IPS-NIHi7 (cell line): ENCODE measurements around the gene ZNF609.
A peak's percentile ranks its signal among the peaks of the same experiment; 100 is the strongest.
"Not testable (repeated sequence)": the region's sequence is repeated elsewhere in the genome, so short reads cannot be mapped to it uniquely, and the experiment has no call there.

Source experiments
- DNase-seq: peaks from one replicate; pipeline ENCODE4 v3.0.0; 2012; ENCODE audit warnings: mixed read lengths; ENCODE audit errors: extremely low spot score

Gene ZNF609

GRCh38 chr15:64455961-64456371 lies 4.4 kb upstream of the ZNF609 start:
- DNase-seq: no peak

GRCh38 chr15:64456634-64457108 lies 3.7 kb upstream of the ZNF609 start:
- no peak for DNase-seq

GRCh38 chr15:64459066-64459781 lies 1.2 kb upstream of the ZNF609 start:
- no peak for DNase-seq

GRCh38 chr15:64460724-64461720 lies 644 bp downstream of the ZNF609 start:
- peak; percentile 56 for DNase-seq

- DNase-seq: peak; percentile 70
Measured at GRCh38 chr15:64461721-64462162, 1.4 kb downstream of the ZNF609 start.

- no peak for DNase-seq
Measured at GRCh38 chr15:64462492-64462891, 2.1 kb downstream of the ZNF609 start.

GRCh38 chr15:64464276-64465005 lies 4.1 kb downstream of the ZNF609 start:
- DNase-seq: no peak

- DNase-seq: peak; percentile 16
Measured at GRCh38 chr15:64466408-64467141, 6.2 kb downstream of the ZNF609 start.

- no peak for DNase-seq
Measured at GRCh38 chr15:64472161-64472560, 11.8 kb downstream of the ZNF609 start.

- DNase-seq: no peak
Measured at GRCh38 chr15:64474846-64475245, 14.5 kb downstream of the ZNF609 start.

- no peak for DNase-seq
Measured at GRCh38 chr15:64476550-64476949, 16.2 kb downstream of the ZNF609 start.

GRCh38 chr15:64478863-64479262 lies 18.5 kb downstream of the ZNF609 start:
- no peak for DNase-seq

- no peak for DNase-seq
Measured at GRCh38 chr15:64480891-64481290, 20.5 kb downstream of the ZNF609 start.

GRCh38 chr15:64483749-64484148 lies 23.4 kb downstream of the ZNF609 start:
- no peak for DNase-seq

GRCh38 chr15:64485796-64486195 lies 25.4 kb downstream of the ZNF609 start:
- no peak for DNase-seq

- DNase-seq: no peak
Measured at GRCh38 chr15:64490598-64491259, 30.4 kb downstream of the ZNF609 start.

- no peak for DNase-seq
Measured at GRCh38 chr15:64493641-64494040, 33.3 kb downstream of the ZNF609 start.

GRCh38 chr15:64495968-64496367 lies 35.6 kb downstream of the ZNF609 start:
- DNase-seq: not testable (repeated sequence)

- DNase-seq: no peak
Measured at GRCh38 chr15:64500695-64501395, 40.5 kb downstream of the ZNF609 start.

- DNase-seq: no peak
Measured at GRCh38 chr15:64501396-64501715, 41.0 kb downstream of the ZNF609 start.
